ENCODE measurements around the gene LY6G6F.

The LY6G6F gene

DNA sequence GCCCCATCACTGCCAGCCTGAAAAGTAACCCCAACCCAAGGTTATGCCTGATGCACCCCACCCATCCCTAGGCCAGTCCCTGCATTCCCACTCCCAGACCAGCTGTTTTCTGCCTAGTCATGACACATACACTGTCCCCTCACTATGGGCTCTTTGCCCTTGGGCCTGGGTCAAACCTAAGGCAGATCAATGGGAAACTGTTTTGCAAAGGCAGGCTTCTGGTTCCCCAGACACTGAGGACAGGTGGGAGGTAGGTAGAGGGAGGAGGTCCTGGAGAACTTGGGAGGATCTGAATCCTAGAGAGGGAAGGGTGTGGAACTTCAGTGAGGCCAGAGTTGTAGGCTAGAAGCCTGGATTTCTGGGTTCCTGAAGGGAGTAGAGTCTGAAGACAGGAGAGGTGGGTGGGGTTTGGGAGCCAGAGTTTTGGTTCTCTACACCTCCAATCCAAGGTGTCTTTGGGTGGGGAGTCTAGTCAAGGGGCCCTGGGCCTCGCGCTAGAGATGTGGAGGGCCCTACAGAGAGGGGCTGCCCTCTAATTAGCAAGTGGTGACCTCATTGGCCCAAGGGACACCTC, 27.7 kb downstream of the LY6G6F start:
- DNase-seq (ENCODE audit: low read depth, low spot score) = no peak
- Histone ChIP-seq H3K9me3 (ENCODE audit: low read depth, low read length) (no peaks in the 10 kb centered on the region), H3K9ac (ENCODE audit: insufficient read length) (peak overlapping the region; percentile 94), H3K36me3 (ENCODE audit: insufficient read depth, low read length) (peaks cover 41% of the 10 kb centered on the region), H3K4me3 (peak overlapping the region; percentile 97), H3K27ac (0 out of 2 replicates have a peak overlapping the region, but pooled peaks have one; percentile 35)
- TF ChIP-seq EZH2 (IDR thresholded peaks at IDR 0.05) (no peak), FOXP2 (optimal IDR thresholded peaks at IDR 0.05; ENCODE audit: control extremely low read depth, extremely low read length, insufficient read depth) (no peak), POLR2AphosphoS5 (IDR thresholded peaks at IDR 0.05; ENCODE audit: borderline replicate concordance, low read depth, low read length) (no peak)

DNA sequence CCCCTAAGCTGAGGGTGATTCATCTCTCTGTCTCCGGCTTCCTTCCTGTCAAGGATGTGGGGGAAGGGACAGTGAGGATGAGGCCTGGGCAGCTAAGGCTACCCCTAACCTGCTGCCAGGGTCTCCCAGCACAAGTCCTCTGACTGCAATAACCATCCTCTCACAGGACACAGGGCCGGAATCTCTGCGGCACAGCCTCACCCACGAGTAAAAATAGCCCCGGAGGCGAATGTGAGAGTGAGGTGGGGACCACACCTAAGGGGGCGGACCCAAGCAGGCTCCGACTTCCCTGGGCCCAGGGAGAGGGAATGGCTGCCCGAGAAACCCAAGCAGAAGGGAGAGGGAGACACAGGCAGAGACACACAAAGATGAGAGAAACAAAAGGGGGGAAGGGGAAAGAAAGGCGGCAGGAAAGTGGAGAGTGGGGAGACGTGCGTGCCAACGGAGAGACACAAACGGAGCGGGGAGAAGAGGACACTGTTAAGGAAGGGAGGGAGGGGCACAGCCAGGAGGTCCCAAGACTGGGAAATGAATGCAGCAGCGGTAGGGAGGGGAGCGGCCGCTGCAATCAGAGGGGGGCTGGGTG, 28.2 kb downstream of the LY6G6F start:
- H3K9me3 ChIP-seq (ENCODE audit: low read depth, low read length) = no peaks in the 10 kb centered on the region
- TF ChIP-seq POLR2AphosphoS5 (IDR thresholded peaks at IDR 0.05; ENCODE audit: borderline replicate concordance, low read depth, low read length) (no peak), FOXP2 (optimal IDR thresholded peaks at IDR 0.05; ENCODE audit: control extremely low read depth, extremely low read length, insufficient read depth) (no peak), EZH2 (IDR thresholded peaks at IDR 0.05) (no peak)
- H3K27ac ChIP-seq = 0 out of 2 replicates have a peak overlapping the region, but pooled peaks have one; percentile 35
- H3K4me3 ChIP-seq = peak overlapping the region; percentile 97
- DNase-seq (ENCODE audit: low read depth, low spot score) = no peak
- peak overlapping the region; percentile 94 for H3K9ac ChIP-seq (ENCODE audit: insufficient read length)
- H3K36me3 ChIP-seq (ENCODE audit: insufficient read depth, low read length) = peaks cover 41% of the 10 kb centered on the region

DNA sequence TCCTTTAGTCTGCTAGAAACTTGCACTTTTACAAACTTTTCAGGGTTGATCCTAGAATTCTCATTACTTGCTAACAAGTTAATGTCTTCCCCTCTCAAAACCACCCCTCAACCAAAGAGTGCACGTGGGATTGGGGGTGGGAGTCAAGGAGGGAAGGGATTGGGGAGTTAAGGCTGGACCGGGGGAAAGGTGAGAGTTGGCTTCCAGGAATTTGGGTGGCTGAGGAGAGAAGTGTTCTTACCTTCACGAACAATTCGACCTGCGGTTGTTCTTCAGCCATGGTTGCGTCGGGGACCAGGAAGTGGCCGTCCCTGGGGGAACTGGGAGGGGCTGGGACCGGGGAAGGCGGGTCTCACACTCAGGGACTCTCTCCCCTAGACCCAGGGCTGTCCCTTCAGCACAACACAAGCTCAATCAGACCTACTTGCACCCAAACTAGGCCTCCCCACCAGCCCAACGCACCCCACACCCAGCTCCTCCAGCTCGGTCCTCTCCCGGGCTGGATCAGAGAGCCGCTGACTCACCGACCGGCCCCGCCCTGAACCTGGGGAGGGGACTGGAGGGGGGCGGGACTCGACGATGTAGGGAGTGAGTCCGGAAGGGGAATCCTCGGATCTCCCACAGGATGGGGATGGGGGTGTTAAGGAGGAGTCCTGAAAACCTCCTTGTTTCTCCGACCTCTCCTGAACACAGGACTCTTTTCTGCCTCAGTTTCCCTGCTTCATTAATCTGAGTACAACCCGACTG, 29.5 kb downstream of the LY6G6F start, which contains the start of gene CLIC1:
Gene CLIC1 (minus strand): TSS at position 510 of the 747 bp plus-strand sequence. CDS start 230 bp downstream, at position 280.
- peak within 1 kb of the TSS; percentile 97 for H3K4me3 ChIP-seq
- peak within 1 kb of the TSS; percentile 98 for H3K27ac ChIP-seq
- DNase-seq (ENCODE audit: low read depth, low spot score) = no peak
- peak within 1 kb of the TSS; percentile 94 for H3K9ac ChIP-seq (ENCODE audit: insufficient read length)
- H3K9me3 ChIP-seq (ENCODE audit: low read depth, low read length) = no peaks in the 10 kb centered on the region
- TF ChIP-seq POLR2AphosphoS5 (IDR thresholded peaks at IDR 0.05; ENCODE audit: borderline replicate concordance, low read depth, low read length) (peak; percentile 92), FOXP2 (optimal IDR thresholded peaks at IDR 0.05; ENCODE audit: control extremely low read depth, extremely low read length, insufficient read depth) (no peak)
- peaks cover 38% of the 10 kb centered on the region for H3K36me3 ChIP-seq (ENCODE audit: insufficient read depth, low read length)

DNA sequence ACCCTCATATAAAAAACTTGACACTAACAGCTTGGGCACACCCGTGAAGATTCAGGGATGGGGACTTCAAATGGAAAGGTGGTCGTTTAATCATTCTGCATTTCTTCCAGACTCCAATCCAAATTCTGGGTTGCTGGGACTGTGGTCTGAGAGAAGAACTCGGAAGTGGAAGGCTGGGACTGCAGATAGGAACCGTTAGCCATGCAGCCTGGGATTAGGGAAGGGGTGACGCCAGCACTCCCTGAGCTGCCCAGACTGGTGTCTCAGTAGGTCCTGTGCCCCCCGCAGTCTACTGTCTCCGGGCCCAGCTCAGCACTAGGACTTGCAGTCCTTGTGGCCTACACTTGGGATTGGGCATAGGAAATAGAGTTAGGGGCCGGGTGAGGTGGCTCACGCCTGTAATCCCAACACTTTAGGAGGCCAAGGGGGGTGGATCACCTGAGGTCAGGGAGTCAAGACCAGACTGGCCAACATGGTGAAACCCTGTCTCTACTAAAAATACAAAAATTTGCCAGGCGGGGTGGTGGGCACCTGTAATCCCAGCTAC, 30.2 kb downstream of the LY6G6F start:
- Histone ChIP-seq H3K27ac (peak overlapping the region; percentile 98), H3K4me3 (peak overlapping the region; percentile 97), H3K9me3 (ENCODE audit: low read depth, low read length) (no peaks in the 10 kb centered on the region), H3K9ac (ENCODE audit: insufficient read length) (peak overlapping the region; percentile 94), H3K36me3 (ENCODE audit: insufficient read depth, low read length) (peaks cover 38% of the 10 kb centered on the region)
- TF ChIP-seq FOXP2 (optimal IDR thresholded peaks at IDR 0.05; ENCODE audit: control extremely low read depth, extremely low read length, insufficient read depth) = no peak
- TF ChIP-seq EZH2 (IDR thresholded peaks at IDR 0.05) = no peak
- TF ChIP-seq POLR2AphosphoS5 (IDR thresholded peaks at IDR 0.05; ENCODE audit: borderline replicate concordance, low read depth, low read length) = no peak
- no peak for DNase-seq (ENCODE audit: low read depth, low spot score)

DNA sequence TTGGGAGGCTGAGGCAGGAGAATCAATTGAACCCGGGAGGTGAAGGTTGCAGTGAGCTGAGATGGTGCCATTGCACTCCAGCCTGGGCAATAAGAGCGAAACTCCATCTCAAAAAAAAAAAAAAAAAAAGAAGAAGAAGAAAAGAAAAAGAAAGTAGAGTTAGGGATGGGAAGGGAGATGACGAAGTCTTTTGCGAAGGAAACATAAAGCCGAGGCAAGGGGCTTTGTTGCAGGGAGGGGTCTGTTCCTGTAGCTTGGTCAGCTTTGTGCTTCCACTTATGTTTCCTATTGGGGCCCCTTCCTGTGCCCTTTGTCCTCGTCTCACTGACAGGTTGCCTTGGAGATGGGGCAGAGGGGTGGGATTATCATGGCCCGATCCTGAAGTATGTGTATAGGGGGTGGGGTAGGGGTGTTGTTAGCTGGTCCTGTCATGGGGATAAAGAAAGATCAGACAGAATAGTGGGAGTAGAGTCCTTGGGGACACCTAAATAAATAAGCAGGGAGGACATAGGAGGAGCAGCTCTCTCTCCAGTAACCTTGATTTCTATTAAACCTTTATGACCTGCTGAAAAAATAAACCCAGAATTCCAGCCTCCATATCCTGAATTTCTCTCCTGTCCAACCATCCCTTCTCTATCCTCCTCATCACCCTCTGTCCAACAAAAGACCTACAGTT, 30.8 kb downstream of the LY6G6F start:
- no peak for DNase-seq (ENCODE audit: low read depth, low spot score)
- H3K9ac ChIP-seq (ENCODE audit: insufficient read length) = peak overlapping the region; percentile 74
- H3K36me3 ChIP-seq (ENCODE audit: insufficient read depth, low read length) = peaks cover 38% of the 10 kb centered on the region
- H3K9me3 ChIP-seq (ENCODE audit: low read depth, low read length) = no peaks in the 10 kb centered on the region
- TF ChIP-seq FOXP2 (optimal IDR thresholded peaks at IDR 0.05; ENCODE audit: control extremely low read depth, extremely low read length, insufficient read depth) = no peak
- TF ChIP-seq EZH2 (IDR thresholded peaks at IDR 0.05) = no peak
- H3K4me3 ChIP-seq = peak overlapping the region; percentile 72
- H3K27ac ChIP-seq = peak overlapping the region; percentile 98

DNA sequence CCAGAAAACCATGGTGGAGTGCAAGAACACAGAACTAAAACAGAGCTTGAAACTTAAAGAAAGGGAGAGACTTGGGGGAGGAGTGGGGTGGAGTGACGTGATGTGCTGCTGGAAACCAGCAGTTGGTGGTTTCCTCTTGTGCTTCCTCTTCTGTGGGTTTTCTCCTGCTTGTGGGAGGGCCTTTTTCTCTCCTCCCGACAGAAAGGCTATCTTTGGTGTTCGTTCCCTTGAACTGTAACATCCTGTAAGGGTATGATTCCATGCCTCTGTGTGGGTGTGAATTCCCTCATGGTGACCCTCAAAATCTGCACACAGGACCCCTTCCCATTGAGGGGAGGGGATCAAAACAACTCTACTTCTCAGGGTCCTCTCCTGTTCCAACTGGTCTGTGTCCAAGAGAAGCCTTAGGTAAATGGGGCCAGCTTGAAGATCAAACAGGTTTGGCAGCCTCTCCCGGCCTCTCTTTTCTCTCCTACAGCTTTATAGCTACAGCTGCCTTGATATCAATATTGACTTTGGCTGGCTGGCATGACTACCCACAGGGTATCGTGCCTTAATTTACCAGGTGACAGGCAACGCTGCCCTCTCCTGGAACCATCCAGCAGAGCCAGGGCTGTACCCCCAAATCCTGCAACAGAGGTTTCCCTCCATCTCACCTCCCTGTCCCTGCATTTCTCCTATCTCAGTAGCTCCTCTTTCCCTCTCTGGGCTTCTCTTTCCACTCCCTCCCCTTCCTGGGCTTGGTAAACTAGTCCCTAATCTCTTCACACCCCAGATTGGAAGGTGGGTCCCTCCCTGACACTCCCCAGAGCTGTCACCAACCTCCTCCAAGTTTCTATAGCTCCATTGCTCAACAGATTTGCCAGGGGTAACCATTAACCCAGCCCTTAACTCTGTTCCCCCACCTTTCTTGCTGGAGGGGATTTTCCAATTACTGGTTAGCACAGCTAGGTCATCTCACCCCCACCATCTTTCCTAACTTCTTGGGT, 31.6 kb downstream of the LY6G6F start:
- Histone ChIP-seq H3K4me3 (peak overlapping the region; percentile 72), H3K9me3 (ENCODE audit: low read depth, low read length) (no peaks in the 10 kb centered on the region), H3K9ac (ENCODE audit: insufficient read length) (peak overlapping the region; percentile 74), H3K36me3 (ENCODE audit: insufficient read depth, low read length) (peaks cover 38% of the 10 kb centered on the region), H3K27ac (peak overlapping the region; percentile 98)
- TF ChIP-seq POLR2AphosphoS5 (IDR thresholded peaks at IDR 0.05; ENCODE audit: borderline replicate concordance, low read depth, low read length) (peak; percentile 72), FOXP2 (optimal IDR thresholded peaks at IDR 0.05; ENCODE audit: control extremely low read depth, extremely low read length, insufficient read depth) (no peak), EZH2 (IDR thresholded peaks at IDR 0.05) (no peak)
- no peak for DNase-seq (ENCODE audit: low read depth, low spot score)
